ENCODE data around the gene PGM5.

PGM5 gene

DNA sequence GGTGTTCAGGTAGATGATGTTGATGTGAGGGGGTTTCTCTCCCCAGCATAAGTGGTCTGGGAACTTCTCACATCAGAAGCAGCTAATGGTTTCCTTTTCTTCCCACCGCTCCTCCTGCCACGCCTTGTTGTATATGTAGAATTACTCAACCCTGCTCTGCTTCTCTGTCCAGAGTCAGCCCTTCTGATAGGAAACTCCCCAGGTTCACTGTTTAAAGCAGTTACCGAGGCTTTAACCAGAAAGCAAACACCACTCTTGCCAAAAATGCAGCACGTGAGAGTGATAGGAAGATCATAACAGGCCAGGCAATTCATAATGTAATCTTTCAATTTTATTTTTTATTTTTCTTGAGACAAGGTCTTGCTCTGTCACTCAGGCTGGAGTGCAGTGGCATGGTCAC, 194.8 kb downstream of the PGM5 start:
- TF ChIP-seq ZNF274 (IDR thresholded peaks at IDR 0.05; ENCODE audit: low read depth, low read length) (no peak), SUZ12 (IDR thresholded peaks at IDR 0.05; ENCODE audit: extremely low read depth, insufficient read depth, insufficient read length) (no peak), YY1 (IDR thresholded peaks at IDR 0.05; ENCODE audit: insufficient read depth, insufficient read length) (no peak)
- no peak overlapping the region for H3K9ac ChIP-seq (ENCODE audit: insufficient read length, low read depth)
- H3K4me1 ChIP-seq (ENCODE audit: insufficient read depth, insufficient read length), result peaks cover 2% of the 10 kb centered on the region
- H3K27me3 ChIP-seq (ENCODE audit: insufficient read depth, insufficient read length), result no peaks in the 10 kb centered on the region
- no peak overlapping the region for H3K4me3 ChIP-seq (ENCODE audit: insufficient read length, low read depth)
- DNase-seq (ENCODE audit: low read depth, low spot score), result no peak
- H3K36me3 ChIP-seq (ENCODE audit: insufficient read depth, insufficient read length, low read length), result no peaks in the 10 kb centered on the region
- no peaks in the 10 kb centered on the region for H3K9me3 ChIP-seq (ENCODE audit: insufficient read depth, low read length)

- Histone ChIP-seq H3K27me3 (ENCODE audit: insufficient read depth, insufficient read length) (peaks cover 3% of the 10 kb centered on the region), H3K4me3 (ENCODE audit: insufficient read length, low read depth) (no peak overlapping the region), H3K9me3 (ENCODE audit: insufficient read depth, low read length) (no peaks in the 10 kb centered on the region), H3K36me3 (ENCODE audit: insufficient read depth, insufficient read length, low read length) (no peaks in the 10 kb centered on the region), H3K4me1 (ENCODE audit: insufficient read depth, insufficient read length) (peaks cover 2% of the 10 kb centered on the region), H3K9ac (ENCODE audit: insufficient read length, low read depth) (no peak overlapping the region)
- no peak for TF ChIP-seq YY1 (IDR thresholded peaks at IDR 0.05; ENCODE audit: insufficient read depth, insufficient read length)
- no peak for TF ChIP-seq SUZ12 (IDR thresholded peaks at IDR 0.05; ENCODE audit: extremely low read depth, insufficient read depth, insufficient read length)
- TF ChIP-seq ZNF274 (IDR thresholded peaks at IDR 0.05; ENCODE audit: low read depth, low read length), result no peak
- no peak for DNase-seq (ENCODE audit: low read depth, low spot score)
Measured at GRCh38 chr9:68552700-68553476, 196.5 kb downstream of the PGM5 start.

- Histone ChIP-seq H3K4me1 (ENCODE audit: insufficient read depth, insufficient read length) (peaks cover 2% of the 10 kb centered on the region), H3K27me3 (ENCODE audit: insufficient read depth, insufficient read length) (peaks cover 5% of the 10 kb centered on the region), H3K9ac (ENCODE audit: insufficient read length, low read depth) (no peak overlapping the region), H3K4me3 (ENCODE audit: insufficient read length, low read depth) (no peak overlapping the region), H3K36me3 (ENCODE audit: insufficient read depth, insufficient read length, low read length) (no peaks in the 10 kb centered on the region), H3K9me3 (ENCODE audit: insufficient read depth, low read length) (no peaks in the 10 kb centered on the region)
- TF ChIP-seq YY1 (IDR thresholded peaks at IDR 0.05; ENCODE audit: insufficient read depth, insufficient read length) (no peak), ZNF274 (IDR thresholded peaks at IDR 0.05; ENCODE audit: low read depth, low read length) (no peak), SUZ12 (IDR thresholded peaks at IDR 0.05; ENCODE audit: extremely low read depth, insufficient read depth, insufficient read length) (no peak)
- DNase-seq (ENCODE audit: low read depth, low spot score), result no peak
Measured at GRCh38 chr9:68555437-68556150, 199.2 kb downstream of the PGM5 start.

DNA sequence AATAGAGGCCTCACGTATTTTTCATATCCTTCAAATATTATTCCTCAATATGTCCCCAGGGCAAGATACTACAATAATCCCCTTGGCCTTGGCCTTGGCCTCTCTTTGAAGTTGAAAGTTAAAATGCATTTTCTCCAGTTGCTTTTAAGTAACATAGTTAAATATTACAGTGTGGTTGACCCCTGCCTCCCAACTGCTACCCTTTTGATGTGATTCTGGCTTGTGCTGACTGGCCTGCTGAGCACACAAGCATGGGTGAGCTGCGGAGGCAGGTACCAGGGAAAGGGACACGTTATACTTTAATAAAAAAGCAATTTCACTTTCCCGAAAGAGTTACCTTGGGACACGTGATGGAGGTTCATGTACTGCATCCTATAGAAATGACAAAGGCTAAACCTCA, 202.1 kb downstream of the PGM5 start:
- TF ChIP-seq SUZ12 (IDR thresholded peaks at IDR 0.05; ENCODE audit: extremely low read depth, insufficient read depth, insufficient read length) (no peak), YY1 (IDR thresholded peaks at IDR 0.05; ENCODE audit: insufficient read depth, insufficient read length) (no peak), ZNF274 (IDR thresholded peaks at IDR 0.05; ENCODE audit: low read depth, low read length) (no peak)
- H3K9ac ChIP-seq (ENCODE audit: insufficient read length, low read depth), result no peak overlapping the region
- H3K27me3 ChIP-seq (ENCODE audit: insufficient read depth, insufficient read length), result peaks cover 5% of the 10 kb centered on the region
- no peaks in the 10 kb centered on the region for H3K9me3 ChIP-seq (ENCODE audit: insufficient read depth, low read length)
- no peak for DNase-seq (ENCODE audit: low read depth, low spot score)
- peaks cover 3% of the 10 kb centered on the region for H3K4me1 ChIP-seq (ENCODE audit: insufficient read depth, insufficient read length)
- H3K36me3 ChIP-seq (ENCODE audit: insufficient read depth, insufficient read length, low read length), result no peaks in the 10 kb centered on the region
- H3K4me3 ChIP-seq (ENCODE audit: insufficient read length, low read depth), result no peak overlapping the region

DNA sequence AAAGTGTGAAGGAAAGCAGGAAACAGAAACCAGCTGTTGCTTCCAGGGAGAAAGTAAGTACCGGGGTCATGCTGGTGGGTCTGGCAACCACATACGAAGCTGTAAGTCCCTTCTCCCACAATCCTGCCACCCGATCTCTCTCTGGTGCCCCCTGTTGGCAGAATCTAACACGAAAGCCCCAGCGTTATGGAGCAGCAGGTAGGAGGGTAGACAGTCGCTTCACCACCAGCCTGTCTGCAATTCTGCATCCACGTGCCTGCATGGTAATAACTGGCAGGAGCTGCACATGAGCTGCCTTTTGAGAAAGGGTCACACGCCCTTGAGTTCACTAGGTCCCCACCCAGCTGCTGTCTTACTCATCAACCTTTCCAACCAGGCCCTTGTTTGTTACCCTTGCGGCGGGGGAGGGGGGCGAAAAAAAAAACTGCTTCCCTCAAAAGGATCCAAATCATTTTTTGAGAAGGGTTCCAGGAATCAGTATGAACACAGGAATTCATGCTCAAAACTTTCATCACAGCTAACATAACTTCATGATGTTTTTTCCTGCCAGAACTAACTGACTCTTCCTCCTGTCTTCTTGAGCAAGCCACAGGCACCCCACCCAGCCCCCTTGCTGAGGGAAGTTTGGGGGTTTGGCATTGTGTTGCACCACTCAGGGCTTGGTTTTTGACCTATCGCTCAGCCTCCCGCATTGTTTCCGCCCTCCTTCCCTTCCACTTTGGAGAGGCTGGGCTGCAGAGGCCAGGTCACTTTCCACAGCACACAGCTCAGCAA, 203.8 kb downstream of the PGM5 start:
- no peak overlapping the region for H3K9ac ChIP-seq (ENCODE audit: insufficient read length, low read depth)
- no peaks in the 10 kb centered on the region for H3K9me3 ChIP-seq (ENCODE audit: insufficient read depth, low read length)
- H3K4me1 ChIP-seq (ENCODE audit: insufficient read depth, insufficient read length), result peaks cover 3% of the 10 kb centered on the region
- H3K36me3 ChIP-seq (ENCODE audit: insufficient read depth, insufficient read length, low read length), result no peaks in the 10 kb centered on the region
- no peak overlapping the region for H3K4me3 ChIP-seq (ENCODE audit: insufficient read length, low read depth)
- peaks cover 5% of the 10 kb centered on the region for H3K27me3 ChIP-seq (ENCODE audit: insufficient read depth, insufficient read length)
- peak; percentile 46 for DNase-seq (ENCODE audit: low read depth, low spot score)
- no peak for TF ChIP-seq YY1 (IDR thresholded peaks at IDR 0.05; ENCODE audit: insufficient read depth, insufficient read length)
- no peak for TF ChIP-seq ZNF274 (IDR thresholded peaks at IDR 0.05; ENCODE audit: low read depth, low read length)
- no peak for TF ChIP-seq SUZ12 (IDR thresholded peaks at IDR 0.05; ENCODE audit: extremely low read depth, insufficient read depth, insufficient read length)

GRCh38 chr9:68562461-68562860, 206.1 kb downstream of the PGM5 start:
- Histone ChIP-seq H3K4me3 (ENCODE audit: insufficient read length, low read depth) (no peak overlapping the region), H3K9me3 (ENCODE audit: insufficient read depth, low read length) (no peaks in the 10 kb centered on the region), H3K9ac (ENCODE audit: insufficient read length, low read depth) (no peak overlapping the region), H3K4me1 (ENCODE audit: insufficient read depth, insufficient read length) (peaks cover 3% of the 10 kb centered on the region), H3K27me3 (ENCODE audit: insufficient read depth, insufficient read length) (peaks cover 8% of the 10 kb centered on the region), H3K36me3 (ENCODE audit: insufficient read depth, insufficient read length, low read length) (no peaks in the 10 kb centered on the region)
- TF ChIP-seq ZNF274 (IDR thresholded peaks at IDR 0.05; ENCODE audit: low read depth, low read length) (no peak), SUZ12 (IDR thresholded peaks at IDR 0.05; ENCODE audit: extremely low read depth, insufficient read depth, insufficient read length) (no peak), YY1 (IDR thresholded peaks at IDR 0.05; ENCODE audit: insufficient read depth, insufficient read length) (no peak)
- DNase-seq (ENCODE audit: low read depth, low spot score), result peak; percentile 44
